Activated CD8-positive, alpha-beta memory T cell treated with anti-CD3 and anti-CD28 coated beads, Interleukin-2, amount 50 U/mL, for 48 hours (primary cell): ENCODE results near the gene DOHH.

Experiments
- DNase-seq: peaks from one replicate; pipeline ENCODE4 v3.0.0-alpha.2; 2020

Gene DOHH

GRCh38 chr19:3499738-3500428 is 591 bp downstream of the DOHH start:
- DNase-seq, result no peak

DNA sequence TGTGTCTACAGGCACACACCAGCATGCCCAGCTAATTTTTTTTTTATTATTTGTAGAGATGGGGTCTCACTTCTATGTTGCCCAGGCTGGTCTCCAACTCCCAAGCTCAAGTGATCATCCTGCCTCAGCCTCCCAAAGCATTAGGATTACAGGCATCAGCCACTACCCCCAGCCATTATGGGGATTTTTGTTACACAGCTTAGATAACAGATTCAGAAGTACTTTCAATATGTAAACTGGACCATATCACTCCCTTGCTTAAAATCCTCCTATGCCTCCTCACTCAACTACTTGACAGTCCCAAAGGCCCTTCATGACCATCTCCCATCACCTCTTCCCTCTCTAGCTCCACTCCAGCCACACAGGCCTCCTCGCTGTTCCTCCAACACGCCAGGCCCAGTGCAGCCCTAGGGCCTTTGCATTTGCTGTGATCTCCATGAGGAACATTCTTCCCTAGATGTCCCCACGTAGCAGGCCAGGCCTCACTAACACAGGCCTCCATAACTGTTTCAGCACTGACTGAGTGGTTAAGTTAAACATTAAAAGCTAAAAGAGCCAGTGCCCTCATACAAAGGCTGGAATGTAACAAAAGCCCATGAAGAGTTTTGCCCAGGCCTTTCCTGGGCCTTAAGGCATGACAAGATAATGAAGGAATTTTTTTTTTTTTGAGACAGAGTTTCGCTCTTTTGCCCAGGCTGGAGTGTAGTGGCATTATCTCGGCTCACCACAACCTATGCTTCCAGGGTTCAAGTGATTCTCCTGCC is 2.5 kb downstream of the DOHH start:
- DNase-seq, result no peak

DNA sequence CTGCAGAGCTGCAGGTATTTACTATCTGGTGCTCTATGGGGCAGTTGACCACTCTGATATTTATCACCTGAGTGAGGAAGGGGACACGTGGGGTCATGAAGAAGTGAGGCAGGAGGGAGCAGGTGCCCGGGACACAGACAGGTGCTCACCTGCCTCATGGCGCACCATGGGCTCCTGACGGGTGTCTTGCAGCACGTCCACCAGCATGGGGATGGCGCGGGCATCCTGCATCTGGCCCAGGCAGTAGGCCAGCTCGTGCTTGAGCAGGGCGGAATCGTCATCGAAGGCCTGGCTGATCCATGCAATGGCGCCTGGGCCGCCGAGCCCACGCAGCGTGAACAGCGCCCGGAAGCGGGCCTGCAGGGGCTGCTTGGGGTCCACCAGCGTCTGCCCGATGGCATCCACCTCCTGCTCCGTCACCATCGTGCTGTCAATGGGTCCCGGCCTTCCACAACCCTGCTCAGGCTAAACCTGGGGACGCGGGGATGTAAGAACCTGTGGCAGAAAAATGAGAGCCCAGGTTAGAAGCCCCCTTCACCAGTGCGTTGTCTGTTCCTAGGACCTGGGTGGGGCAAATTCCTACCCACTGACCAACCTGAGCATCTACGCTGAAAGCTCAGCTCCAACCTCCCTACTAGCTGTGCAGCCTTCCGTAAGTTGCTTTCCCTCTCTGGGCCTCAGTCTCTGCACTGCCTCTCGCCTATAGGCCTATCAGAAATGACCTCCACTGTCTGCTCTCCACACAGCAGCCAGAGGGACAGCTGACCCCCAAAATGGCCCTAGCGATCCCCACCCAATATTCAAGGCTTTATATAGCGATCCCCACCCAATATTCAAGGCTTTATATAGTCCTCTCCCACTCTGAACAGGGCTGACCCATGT is 3.8 kb downstream of the DOHH start:
- no peak for DNase-seq

DNA sequence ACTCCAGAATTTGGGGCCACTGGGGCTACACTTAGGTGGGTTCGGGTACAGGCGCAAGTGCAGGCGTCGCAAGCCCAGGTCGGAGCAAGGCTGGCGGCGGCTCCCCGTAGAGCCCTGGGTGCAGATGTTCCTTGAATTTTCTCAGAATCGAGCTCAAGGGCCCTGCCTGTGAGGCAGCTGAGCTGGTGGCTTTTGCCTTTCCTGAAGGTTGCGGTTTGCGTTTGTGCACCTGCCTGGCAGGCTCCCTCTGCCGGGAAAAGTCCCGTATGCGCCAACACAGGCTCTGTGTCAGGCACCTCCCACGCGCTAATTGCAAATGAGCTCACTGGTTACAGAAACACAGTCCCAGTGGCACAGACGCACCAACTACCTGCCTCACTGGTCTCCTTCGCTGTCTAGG is 5.9 kb downstream of the DOHH start:
- no peak for DNase-seq

- DNase-seq, result peak; percentile 71
These were observed 6.4 kb downstream of the DOHH start for GRCh38 chr19:3494051-3494450.

GRCh38 chr19:3493651-3494050 is 6.8 kb downstream of the DOHH start:
- DNase-seq, result no peak

DNA sequence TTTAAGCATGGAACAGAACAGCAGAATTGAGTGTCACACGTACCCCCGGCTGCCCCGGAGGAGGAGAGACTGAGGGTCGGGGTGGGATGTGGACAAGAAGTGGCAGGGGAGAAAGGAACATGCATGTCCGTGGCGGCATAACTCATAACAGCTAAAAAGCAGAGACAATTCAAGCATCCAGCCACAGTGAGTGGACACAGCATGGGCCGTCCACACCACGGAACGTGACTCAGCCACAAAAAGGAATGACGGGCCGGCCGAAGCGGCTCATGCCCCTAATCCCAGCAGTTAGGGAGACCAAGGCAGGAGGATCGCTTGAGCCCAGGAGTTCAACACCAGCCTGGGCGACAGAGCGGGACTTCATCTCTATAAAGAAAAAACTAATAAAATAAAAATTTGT is 7.6 kb downstream of the DOHH start:
- DNase-seq, result no peak

DNA sequence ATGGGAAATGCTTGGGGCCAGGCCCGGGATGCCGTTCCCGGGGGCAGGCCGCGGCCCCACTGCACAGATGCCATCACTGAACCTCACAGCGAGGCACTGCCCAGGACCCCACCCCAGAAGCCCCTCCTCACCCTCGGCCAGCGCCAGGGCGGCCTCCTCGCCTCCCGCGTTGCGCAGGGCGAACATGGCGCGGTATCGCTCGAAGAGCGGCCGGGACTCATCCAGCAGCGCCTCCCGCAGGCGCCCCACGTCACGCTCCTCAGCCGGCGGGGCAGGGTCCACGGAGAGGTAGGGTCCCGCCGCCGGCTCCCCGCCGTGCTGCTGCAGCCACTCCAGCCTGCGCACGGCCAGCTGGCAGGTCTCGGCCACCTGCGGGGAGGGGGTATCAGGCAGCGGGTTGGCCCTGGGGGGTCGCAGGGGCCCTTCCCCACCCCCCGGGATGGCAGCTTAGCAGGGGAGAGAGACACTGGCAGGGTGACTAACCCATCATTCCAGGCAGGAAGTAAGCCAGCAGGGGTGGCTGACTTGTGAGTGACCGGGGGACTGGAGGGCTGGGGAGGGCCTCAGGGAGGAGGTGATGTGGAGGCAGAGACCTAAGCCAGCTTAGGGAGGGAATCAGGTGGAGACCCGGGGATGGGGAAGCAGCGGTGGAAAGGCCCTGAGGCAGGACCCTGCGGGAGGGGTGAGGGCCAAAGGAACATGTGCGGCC is 8.2 kb downstream of the DOHH start:
- no peak for DNase-seq

- DNase-seq, result no peak
These were observed 8.9 kb downstream of the DOHH start for GRCh38 chr19:3491396-3492119.

GRCh38 chr19:3483226-3483628 is 17.2 kb downstream of the DOHH start, which contains the start of gene SMIM44:
TSS of gene SMIM44 (minus strand) at chr19:3483441. CDS start at chr19:3483403, 38 bp downstream.
- no peak for DNase-seq

DNA sequence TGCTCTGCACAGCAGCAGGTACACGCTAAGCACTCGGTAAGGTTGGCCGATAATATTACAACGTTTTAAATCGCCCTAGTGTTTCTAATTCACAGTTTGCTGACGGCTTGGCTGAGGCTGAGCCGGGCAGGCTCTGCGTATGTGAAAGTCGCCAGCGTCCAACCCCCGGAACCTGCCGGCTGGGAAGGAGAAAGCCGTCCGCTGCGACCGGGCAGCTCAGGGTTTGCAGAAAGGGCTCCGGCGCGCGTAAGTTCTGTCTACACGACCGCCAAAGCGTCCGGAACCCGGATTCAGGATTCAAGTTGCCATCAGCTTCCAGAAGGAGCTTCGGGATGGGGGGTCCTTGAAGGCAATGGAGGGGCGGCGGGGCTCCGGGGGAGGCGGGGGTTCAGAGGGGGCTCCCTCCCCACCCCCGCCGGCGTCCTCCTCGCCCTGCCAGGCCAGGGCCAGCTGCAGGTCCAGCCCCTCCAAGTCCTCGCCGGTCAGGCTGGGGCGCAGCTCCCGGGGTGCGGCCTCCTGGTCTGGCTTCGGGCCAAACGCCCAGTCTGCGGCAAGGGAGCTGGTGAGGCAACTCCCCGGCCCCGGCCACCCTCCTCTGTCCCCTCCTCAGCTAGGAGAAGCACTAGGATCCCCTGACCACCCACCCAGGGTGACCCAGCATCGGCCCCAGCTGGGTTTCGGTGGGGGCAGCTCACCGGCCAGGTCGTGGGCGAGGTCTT is 17.8 kb downstream of the DOHH start:
- no peak for DNase-seq

GRCh38 chr19:3481241-3482090 is 19.0 kb downstream of the DOHH start:
- no peak for DNase-seq

DNA sequence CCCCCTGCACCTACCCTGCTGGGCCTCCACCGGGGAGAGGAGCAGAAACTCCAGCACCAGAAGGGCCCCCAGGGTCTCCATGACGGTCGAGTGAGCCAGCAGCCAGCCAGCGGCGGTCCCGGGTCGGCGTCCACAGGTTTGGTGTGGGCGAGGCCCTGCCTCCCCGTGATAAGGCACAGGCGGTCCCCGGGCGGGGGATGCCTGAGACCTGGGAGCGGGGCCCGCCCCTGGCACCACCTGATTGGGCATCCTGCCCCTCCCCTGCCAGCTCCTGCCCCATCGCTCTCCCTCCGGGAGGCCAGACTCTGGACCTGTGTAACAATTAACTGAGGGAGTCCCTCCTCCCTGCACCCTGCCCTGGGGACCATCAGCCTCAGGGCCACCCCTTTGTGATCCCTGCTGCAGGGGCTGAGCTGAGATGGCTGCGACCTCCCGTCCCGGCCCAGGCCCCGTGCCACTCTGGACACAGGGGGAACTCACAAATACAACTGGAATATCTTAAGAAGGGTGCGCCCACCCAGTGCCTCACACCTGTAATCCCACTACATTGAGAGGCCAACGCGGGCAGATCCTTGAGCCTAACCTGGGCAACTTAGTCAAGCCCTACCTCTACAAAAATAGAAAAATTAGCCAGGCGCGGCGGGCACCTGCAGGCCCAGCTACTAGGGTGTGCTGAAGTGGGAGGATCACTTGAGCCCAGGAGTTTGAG is 19.9 kb downstream of the DOHH start, which contains the start of gene SMIM24:
TSS of gene SMIM24 (minus strand) at position 143 of the 709 bp plus-strand sequence. CDS start at position 81, 62 bp downstream.
- no peak for DNase-seq

- DNase-seq, result peak; percentile 63
These were observed 20.6 kb downstream of the DOHH start for GRCh38 chr19:3479834-3480215.

DNA sequence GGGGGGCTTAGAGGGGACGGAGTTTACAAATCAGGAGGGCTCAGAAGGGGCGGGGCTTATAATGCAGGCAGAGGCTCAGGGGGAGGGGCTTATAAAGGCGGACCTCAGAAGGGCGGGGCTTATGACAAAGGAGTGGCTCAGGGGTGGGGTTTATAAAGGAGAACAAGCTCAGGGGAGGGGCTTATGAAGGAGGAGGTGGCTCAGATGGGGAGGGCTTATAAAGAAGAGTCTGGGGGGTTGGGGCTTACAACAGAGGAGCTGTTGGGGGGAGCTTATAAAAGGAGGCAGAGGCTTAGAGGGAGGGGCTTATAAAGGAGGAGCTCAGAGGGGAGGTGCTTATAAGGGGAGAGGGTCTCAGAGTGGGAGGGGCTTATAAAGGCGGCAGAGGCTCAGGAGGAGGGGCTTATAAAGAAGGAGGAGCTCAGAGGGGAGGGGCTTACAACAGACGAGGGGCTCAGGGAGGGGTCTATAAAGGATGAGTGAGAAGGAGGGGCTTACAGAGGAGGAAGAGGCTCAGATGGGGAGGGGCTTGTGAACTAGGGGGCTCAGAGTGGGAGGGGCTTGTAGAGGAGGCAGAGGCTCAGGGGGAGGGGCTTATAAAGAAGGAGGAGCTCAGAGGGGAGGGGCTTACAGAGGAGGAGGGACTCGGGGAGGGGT is 21.2 kb downstream of the DOHH start:
- DNase-seq, result no peak

DNA sequence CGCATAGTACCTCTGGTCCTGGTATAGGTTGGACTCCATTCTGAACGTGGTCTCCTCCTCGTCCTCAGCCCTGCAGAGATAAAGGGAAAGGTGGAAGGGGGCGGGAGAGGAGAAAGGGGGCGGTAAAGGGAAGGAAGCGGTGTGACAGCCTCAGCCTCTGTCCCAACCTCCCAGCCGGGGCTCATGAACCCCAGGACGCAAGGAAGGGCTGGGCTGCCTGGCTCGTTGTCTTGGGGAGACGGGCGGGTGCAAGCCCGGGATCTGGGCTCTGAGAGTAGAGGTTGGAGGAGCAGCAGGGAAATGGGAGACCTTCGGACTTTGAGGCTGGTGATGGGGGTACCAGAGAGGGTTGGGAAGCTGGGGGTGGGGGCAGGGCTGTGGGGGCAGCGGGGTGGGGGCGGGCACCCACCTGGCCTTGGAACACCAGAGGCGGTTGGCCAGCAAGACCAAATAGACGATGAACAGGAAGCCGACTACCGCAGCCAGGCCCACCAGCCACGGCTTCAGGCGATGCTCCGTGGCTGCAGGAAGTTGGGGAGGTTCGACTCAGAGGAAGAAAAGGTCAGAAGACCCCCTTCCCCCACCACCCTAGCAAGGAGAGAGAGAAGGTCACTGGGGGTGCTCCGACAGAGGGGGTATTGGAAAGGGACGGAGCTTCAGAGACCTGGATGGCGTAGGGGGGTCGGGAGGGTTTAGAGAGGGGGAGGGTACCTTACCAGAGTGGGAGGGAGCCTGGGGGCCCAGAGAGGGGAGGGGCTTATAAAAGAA is 21.9 kb downstream of the DOHH start:
- DNase-seq, result no peak

DNA sequence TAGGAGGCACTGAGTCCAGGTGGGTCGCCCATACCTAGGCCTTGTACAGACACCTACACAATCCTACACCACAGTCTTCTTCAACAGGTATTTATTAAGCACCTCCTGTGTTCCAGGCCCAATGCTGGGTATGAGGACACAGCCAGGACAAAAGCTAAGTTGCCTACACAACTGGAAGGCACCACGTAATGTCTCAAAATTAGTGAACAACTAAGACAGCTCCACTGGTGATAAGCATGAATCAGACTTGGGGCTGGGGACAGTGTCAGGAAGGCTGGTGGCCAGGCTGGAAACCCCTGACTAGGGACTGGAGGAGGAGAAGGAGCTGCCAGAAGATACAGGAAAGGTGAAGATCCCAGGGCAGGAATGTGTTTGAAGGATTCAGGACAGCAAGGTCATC is 22.5 kb downstream of the DOHH start:
- DNase-seq, result no peak

DNA sequence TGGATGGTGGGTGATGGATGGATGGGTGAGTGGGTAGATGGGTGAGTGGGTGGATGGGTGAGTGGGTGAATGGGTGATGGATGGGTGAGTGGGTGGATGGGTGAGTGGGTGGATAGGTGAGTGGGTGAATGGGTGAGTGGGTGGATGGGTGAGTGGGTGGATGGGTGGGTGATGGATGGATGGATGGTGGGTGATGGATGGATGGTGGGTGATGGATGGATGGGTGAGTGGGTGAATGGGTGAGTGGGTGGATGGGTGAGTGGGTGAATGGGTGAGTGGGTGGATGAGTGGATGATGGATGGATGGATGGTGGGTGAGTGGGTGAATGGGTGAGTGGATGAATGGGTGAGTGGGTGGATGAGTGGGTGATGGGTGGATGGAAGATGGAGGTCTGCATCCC is 23.0 kb downstream of the DOHH start:
- no peak for DNase-seq
